ENCODE measurements around the gene LRP2.
"Not testable (repeated sequence)": the region's sequence is repeated elsewhere in the genome, so short reads cannot be mapped to it uniquely, and the experiment has no call there.

The LRP2 gene

DNA sequence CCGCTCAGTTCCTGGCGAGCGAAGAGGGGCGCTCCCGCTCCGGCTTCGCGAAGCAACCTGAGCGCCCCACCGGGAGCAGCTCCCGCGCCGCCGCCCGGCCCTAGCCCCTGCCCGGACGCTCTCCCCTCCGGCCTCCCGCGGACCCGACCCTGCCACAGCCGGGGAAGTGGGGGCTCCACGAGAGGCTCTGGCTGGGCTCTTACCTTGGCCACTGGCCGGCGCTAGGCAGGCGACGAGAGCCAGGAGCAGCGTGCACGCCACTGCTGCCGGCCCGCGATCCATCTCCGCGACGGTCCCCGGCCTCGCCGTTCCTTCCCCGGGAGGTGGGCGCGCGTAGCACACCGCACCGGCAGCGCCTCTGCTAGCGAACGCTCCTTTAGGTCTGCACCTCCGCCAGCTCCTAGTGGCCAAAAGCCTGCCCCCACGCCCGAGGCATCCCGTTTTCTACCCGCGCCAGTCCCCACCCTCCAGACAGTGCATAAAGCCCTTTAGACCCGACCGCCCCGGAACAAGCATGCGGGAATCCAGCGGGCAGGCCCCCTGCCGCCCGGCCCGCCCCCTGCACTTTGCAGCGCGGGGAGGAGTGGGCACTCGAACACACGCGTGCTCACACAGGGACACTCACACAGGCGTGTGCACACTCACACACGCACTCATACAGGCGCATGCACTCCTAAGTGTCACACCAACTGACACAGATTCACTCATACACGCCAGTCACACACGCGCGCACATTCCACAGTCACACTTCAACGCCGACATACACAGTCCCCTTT, at the start of gene LRP2:
Gene LRP2, minus strand, starts transcription at position 417 of the 776 bp plus-strand sequence. Its CDS starts 135 bp downstream, at position 282.
- no peak for DNase-seq (ENCODE audit: low read depth)

GRCh38 chr2:169406891-169407290, 44.6 kb upstream of the LRP2 start:
- no peak for DNase-seq (ENCODE audit: low read depth)

GRCh38 chr2:169399491-169399890, 37.2 kb upstream of the LRP2 start:
- not testable (repeated sequence) for DNase-seq (ENCODE audit: low read depth)

GRCh38 chr2:169397697-169398096, 35.4 kb upstream of the LRP2 start:
- no peak for DNase-seq (ENCODE audit: low read depth)

DNA sequence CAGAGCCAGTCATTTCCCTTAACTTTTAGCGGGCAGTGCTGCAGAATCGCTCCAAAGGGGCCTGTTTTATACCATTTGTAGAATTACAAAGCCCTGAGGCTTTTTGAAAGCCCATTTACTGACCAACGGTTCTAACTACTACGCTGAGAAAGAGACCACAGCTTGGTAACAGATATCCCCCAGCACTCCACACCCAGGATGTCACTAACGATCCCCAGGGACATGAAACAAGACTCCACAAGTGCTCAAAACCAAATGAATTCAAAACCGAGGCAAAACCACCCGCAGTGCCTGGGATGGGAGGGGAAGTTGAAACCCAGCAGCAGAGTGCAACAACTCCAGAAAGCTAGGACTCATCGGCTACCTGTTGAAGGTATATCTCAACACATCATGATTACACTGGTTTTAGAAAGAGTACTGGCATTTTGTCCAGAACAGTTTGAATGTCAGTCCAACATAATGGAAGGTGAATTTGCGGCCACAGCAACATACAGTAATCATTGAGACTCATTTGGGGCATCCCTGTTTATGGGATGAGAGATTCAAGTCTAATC, 33.6 kb upstream of the LRP2 start:
- no peak for DNase-seq (ENCODE audit: low read depth)

DNA sequence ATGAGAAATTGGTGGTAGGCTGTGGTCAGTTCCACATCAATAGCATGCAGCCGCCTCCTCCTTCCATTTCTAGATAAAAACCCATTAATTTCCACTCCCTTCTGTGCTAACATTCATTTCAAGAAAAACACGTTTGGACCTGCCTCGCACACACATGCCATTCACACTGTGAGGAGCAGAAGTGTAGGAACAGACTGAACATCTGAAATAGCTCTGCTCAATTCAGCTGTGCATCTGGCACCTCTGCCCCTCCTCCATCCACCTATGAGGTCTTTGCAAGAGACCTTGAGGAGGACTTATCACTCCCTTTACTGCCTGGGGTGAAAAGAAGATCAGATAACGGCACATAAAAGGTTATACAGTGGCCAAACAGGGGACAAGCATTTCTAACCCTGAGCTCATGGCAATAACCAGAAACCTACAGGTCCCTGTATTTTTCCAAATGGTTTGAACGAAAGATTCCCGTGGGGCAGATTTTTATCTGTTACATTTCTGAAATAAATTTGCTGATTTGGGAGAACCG, 30.8 kb upstream of the LRP2 start:
- no peak for DNase-seq (ENCODE audit: low read depth)

DNA sequence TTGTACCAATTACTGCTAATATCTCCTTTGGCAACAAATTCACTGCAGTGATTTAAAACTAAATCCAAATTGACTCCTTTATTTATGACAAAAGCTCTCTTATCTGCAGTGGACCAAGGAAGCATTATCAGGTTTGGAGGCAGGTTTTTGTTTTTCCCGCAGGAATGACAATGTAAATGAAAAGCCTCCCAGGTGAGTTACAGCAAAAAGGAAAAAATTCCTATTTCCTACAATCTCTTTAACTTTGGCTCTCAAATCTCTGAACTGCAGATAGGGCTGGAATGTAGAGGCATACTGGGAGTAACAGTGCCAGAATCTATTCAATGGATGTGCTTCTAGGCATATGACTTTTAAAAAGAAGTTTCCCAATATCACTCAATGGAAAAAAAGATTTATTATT, 28.9 kb upstream of the LRP2 start:
- DNase-seq (ENCODE audit: low read depth): no peak

- DNase-seq (ENCODE audit: low read depth): no peak
Measured at GRCh38 chr2:169388161-169388560, 25.8 kb upstream of the LRP2 start.

GRCh38 chr2:169386722-169387121, 24.4 kb upstream of the LRP2 start:
- no peak for DNase-seq (ENCODE audit: low read depth)

DNA sequence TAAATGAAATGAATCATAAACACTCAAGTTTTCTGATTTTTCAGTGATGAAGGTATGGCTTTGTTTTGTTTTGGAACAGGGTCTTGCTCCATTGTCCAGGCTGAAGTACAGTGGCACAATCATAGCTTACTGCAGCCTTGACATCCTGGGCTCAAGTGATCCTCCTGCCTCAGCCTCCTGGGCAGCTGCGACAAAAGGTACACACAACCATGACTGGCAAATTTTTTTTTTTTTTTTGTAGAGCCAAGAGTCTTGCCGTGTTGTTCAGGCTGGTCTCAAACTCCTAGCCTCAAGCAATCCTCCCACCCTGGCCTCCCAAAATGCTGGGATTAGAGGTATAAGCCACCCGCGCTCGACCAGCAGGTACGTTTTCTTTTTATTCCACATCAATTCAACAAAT, 22.5 kb upstream of the LRP2 start:
- DNase-seq (ENCODE audit: low read depth): no peak

DNA sequence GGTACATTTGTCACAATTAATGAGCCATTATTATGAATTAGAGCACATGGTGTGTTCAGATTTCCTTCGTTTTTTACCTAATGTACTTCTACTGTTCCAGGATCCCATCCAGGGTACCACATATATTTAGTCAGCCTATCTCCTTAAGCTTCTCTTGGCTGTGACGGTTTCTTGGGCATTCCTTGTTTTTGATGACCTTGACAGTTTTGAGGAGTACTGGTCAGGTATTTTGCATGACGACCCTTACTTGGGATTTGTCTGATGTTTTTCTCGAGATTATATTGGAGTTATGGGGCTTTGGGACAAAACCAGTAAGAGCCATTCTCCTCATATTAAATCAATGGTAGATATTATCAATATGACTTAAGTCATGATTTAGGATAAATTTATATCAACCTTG, 10.2 kb upstream of the LRP2 start:
- DNase-seq (ENCODE audit: low read depth): no peak

GRCh38 chr2:169366066-169366465, 3.7 kb upstream of the LRP2 start:
- no peak for DNase-seq (ENCODE audit: low read depth)

- DNase-seq (ENCODE audit: low read depth): no peak
Measured at GRCh38 chr2:169365029-169365480, 2.7 kb upstream of the LRP2 start.

DNA sequence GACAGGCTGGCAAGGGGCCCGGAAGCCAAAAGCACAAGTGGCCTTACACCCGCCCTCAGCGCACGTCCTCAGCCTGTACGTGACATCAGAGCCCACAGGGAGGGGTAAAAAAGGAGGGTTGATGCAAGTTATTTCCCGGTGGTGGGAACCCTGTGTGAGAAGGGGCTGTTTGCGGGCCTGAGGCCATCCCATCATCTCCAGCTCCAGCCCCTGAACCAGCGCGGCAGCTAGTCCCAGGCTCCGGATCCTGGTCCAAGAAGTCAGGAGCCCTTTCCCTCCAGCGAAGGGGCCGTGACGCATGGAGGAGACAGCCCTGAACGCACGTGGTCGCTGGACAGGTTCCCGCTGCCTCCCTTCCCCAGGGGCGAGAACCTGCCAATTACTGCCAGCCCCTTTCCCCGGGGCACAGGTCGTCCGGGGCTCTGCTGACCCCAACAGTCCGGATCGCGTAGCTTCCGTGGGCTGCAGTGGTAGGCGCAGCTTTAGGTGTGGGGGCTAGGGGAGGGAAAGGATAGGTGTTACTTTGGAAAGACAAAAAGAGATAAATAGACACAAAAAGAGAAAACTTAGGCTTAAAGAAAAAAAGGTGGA, 1.3 kb upstream of the LRP2 start:
- DNase-seq (ENCODE audit: low read depth): no peak

- DNase-seq (ENCODE audit: low read depth): no peak
Measured at GRCh38 chr2:169362894-169363559, 693 bp upstream of the LRP2 start.

GRCh38 chr2:169361706-169362117, 622 bp downstream of the LRP2 start:
- no peak for DNase-seq (ENCODE audit: low read depth)

- no peak for DNase-seq (ENCODE audit: low read depth)
Measured at GRCh38 chr2:169360984-169361705, 1.2 kb downstream of the LRP2 start.

DNA sequence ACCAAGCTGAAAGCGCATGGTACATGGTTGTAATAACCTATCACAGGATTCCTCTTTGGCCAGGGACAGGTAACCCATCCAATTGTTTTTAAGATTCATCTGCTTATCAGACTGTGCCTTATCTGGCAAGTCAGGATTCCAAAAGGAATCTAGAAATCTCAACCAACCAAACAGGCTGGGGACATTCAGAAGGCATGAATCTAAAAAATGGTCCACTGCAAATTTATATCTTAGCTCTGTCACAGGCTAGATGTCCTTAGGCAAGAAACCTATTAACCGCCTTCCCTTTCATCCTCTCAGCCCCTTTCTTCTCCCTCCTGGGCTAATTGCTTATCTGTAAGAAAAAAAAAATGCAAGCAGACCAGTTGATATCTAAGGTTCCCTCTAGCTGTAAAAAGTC, 4.3 kb downstream of the LRP2 start:
- DNase-seq (ENCODE audit: low read depth): no peak

DNA sequence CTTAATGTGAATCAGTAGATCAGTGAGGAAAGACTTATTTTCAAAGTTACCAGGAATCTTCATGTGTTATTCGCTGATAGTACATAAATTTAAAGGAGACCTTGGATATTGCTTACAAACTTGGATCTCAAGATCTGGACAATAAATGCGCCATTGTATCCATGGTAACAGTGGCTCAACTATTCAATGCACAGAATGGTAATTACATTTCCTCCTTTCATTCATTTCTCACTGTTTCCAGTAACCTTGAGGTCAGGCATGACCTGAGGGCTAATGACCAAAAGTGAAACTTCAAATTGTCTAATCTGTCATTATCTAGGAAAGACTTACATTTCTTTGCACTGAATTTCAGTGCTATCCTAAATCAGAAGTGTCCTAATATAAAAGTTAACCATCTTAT, 8.1 kb downstream of the LRP2 start:
- DNase-seq (ENCODE audit: low read depth): no peak

DNA sequence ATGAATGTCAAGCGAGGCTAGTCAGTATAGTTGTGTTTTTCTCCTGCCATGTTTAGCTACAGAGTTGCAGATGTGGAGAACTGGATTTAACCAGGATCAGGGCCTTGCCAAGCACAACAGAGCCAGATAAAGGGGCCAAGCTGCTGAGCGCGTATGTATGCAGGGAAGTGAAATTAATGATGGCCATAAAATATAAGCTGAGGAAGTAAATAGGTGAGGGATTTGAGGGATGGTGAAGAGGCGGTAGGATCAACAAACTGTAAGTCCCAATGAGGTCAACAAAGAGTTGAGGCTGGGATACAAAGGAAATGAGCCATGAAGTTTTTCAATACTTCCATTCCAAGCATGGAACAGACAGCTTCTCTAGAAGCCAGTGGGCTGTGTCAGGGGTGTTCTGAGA, 10.6 kb downstream of the LRP2 start:
- DNase-seq (ENCODE audit: low read depth): no peak

- DNase-seq (ENCODE audit: low read depth): no peak
Measured at GRCh38 chr2:169349535-169349934, 12.8 kb downstream of the LRP2 start.

Data from stimulated activated CD8-positive, alpha-beta memory T cell treated with anti-CD3 and anti-CD28 coated beads, Interleukin-15, amount 100 ng/mL, for 24 hours (primary cell).